NCI-H2227 treated with DMSO at 0.1 percent for 48 hours (cell line): ENCODE measurements around the gene TMEM178B.
"Not testable (repeated sequence)": the region's sequence is repeated elsewhere in the genome, so short reads cannot be mapped to it uniquely, and the experiment has no call there.

Experiments
- DNase-seq: peaks from one replicate; lab custom pipeline; 2025; lab: John Stamatoyannopoulos, UW

TMEM178B gene

DNA sequence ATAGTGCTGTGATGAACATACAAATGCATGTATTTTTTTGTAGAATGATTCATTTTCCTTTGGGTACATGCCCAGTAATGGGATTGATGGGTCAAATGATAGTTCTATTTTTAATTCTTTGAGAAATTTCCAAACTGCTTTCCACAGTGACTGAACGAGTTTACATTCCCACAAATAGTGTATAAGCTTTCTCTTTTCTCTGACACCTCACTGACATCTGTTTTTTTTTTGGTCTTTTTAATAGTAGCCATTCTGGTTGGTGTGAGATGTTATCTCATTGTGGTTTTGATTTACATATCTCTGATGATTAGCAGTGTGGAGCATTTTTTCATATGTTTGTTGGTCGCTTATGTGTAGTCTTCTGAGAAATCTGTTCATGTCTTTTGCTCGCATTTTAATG lies 282.3 kb downstream of the TMEM178B start:
- no peak for DNase-seq

DNA sequence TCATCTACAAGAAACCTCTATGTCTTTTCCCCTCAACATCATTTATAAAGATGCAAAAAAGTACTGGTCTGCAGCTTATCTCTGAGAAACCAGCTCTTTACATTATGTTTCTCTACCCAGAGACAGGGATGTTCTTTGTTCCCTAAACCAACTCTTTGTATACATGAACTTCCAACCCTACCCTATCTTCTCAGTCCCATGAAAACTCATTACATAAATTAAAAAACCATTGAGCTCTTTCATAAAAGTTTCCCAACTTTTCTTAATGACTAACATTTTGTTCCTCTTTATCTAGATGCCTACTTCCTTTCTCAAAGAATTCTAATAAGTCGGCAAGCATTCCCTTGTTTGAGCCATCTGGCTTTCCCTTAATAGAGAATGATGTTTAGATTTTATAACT lies 284.5 kb downstream of the TMEM178B start:
- DNase-seq, result no peak

DNA sequence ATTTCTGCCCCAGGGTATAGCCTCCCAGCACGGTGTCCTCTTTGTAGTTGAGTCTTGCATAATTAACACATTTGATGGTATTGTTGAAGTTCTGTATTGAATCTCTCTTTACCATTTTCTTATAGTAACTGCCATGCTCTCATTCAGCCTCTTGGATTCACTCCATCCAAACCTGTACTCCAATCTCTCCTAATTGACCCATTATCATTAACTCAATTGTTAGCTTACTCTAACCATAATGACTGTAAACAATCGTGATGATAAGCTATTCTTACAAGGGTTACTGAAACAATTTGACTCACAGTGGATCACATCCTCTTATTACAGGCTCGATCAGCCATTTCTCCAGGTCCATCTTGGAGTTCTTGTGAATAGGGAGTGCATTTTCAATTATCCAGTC lies 285.4 kb downstream of the TMEM178B start:
- DNase-seq, result no peak

DNA sequence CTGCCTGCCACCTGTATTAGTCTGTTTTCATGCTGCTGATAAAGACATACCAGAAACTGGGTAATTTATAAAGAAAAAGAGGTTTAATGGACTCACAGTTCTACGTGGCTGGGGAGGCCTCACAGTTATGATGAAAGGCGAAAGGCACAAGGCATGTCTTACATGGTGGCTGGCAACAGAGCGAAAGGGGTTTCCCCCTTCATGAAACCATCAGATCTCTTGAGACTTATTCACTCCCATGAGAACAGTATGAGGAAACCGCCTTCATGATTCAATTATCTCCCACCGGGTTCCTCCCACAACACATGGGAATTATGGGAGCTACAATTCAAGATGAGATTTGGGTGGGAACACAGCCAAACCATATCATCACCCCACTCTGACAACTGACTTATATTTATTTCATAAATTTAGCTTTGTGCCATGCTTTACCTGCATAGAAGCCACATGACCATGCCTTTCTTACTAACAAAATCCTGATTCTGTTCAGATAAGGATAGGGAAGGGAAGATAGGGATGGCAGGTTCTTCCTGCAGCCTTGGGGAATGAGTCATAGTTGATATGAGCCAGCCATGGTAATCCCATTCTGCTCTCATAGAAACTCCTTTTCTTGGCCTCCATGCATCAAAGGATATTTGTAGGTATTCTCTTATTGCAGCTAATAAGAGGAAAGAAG lies 286.0 kb downstream of the TMEM178B start:
- no peak for DNase-seq

DNA sequence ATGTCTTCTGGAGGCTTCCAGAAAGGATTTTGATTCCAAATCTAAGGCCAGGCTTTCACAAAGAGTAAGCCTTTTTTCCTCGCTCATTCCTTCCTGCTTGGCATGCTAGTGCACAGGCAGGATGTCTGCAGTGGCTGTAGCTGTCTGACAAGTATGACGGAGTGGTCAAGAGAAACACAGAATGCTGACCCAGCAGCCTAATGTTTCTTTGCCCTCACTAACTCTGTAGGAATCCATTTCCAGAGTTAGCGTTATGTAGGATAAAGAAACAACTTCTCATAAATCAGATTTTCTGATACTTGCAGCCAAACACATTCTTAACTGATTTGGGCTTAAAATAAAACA lies 286.5 kb downstream of the TMEM178B start:
- DNase-seq, result no peak

DNA sequence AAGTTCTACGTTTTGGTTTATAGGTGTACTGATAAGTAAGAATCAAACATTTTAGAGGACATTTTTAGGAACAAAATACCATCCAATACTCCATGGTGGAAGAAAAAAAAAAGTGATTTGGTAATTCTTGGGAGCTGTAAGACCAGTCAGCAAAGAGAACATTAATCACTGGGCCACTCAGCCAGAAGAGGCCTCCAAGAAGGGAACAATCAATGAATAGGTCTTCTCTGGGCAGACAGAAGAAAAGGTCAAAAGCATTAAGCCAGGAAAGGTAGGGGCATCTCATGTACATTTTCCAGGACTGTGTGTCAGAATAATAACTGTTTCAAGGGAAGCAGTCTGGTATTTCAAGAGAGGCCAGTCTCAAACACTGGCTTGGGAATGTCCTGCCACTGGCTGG lies 286.9 kb downstream of the TMEM178B start:
- DNase-seq, result no peak

DNA sequence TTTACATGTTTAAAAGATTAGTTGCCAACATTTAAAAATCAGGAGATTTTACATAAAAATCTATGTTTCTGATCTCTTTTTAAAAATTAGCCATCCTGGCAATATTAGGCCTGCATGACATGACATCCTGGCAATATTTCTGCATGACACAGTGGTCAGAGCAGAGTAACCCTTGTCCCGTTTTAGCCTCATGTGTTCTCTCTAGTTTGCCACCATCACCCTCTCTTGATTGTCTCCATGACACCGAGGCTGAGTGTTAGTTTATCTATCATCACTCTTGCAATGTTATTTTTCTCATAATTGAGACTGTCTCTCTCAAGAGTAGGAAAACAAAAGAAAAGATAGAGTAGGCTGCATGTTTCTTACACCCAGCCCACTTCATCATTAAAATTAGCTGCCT lies 287.6 kb downstream of the TMEM178B start:
- DNase-seq, result no peak

DNA sequence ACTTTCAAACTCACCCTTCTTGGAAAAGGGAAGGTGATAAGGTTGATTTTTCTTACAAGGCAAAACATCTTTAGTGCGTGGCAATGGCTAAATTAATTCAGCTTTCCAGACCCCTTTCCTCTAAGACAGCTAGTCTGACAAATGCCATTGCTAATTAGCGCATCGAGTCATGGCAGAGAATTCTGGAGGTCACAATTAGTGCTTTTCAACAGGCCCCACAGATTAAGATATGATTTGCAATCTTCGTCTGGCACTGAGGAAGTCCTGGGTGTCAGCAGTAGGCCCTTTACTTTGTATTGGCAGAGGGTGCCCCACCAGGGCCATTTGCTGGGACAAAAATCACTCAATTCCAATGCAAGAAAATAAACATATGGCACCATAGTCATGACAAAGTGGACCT lies 288.1 kb downstream of the TMEM178B start:
- no peak for DNase-seq

DNA sequence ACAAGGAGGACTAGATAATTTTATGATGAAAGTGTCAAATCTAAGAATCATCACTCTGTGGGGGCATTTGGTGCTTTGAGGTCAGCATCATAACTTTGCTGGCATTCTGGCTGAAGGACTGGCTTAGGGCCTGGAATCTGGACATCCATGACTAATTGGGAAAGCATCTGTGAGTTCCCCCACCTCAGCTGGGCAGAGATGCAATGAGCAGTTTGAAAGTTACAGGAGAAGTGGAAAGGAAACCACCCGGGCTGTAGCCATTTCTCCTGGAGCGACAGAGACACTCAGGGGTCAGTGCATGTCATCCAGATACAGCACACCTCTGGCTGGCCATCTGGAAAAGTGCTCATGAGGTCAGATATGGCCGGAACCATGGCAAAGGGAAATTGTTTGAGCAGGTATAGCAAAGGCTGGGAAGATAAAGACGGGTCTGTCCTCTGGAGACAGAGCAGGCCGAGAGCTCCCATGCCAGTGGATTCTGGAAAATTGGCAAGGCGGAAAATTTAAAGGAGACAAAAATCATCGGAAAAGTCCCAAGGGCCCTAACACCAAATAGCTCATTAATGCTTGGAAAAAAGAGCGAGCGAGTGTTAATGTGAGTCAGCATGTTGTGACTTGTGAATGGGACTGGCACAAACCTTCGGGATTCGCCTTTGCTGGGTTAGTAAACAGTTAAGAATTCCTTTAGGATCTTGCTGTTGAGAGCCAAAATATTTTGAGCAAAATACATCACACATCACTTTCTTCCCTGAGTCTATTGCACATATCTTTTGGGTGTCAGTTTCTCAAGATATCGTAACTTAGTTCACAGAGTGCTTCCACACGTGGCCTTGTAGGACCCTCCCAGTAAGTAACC lies 288.9 kb downstream of the TMEM178B start:
- DNase-seq, result no peak

DNA sequence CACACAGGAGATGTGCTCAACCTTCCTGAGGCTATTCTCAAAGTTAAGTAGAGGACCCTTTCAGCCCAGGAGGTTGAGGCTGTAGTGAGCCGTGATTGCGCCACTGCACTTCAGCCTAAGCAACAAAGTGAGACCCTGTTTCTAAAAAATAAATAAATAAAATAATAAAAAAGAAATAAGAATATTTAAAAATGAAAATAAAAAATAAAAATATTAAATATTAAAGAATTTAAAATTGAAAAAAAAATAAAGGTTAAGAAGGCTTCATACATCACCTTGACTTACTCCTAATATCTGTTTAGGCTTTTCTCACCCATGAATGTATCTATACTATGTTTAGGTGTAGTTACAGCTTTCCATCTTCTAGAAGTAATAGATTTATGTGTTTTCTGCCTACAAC lies 289.9 kb downstream of the TMEM178B start:
- DNase-seq, result no peak

DNA sequence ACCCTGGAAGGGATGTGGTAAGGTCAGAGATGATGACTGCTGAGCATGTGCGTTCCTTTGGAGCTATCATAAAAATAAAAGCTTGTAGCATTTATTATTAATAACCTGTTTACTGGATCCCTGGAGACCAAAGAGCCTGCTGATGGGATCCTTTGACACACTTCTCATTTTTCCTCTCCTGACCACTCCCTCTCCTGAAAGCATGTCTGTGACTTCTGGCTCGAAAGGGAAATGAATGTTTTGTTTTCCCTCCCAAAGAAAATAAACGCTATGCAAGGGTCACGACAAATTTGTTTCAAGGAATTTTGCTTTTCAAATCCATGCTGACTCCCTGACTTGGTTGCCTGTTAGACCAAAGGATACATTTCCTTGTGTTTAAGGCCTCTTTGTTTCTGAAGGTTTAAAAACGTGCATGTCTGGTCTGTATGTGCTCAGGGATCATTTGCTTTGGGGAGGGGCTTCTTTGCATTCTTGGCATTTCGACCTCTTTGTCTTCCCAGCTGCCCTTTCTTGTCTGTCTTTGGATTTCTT lies 292.3 kb downstream of the TMEM178B start:
- peak; percentile 50 for DNase-seq

DNA sequence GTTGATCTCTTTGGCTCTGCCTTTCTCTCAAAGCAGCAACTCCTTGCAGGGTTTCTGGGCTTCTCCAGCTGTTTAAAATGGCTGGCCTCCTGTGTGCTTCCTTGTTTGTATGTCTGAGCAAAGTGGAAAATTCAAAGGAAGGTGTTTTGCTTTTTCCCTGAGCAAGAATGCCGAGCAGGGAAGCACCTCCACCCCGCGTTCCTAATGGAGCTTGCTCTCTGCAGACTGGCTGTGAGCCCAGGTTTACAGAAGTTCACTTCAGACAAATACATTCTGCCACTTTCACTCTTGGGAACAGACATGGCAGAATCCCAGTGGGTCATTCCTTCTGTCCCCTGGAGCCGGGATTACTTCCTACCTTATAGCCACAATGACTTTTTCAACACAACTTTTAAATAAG lies 295.6 kb downstream of the TMEM178B start:
- no peak for DNase-seq

DNA sequence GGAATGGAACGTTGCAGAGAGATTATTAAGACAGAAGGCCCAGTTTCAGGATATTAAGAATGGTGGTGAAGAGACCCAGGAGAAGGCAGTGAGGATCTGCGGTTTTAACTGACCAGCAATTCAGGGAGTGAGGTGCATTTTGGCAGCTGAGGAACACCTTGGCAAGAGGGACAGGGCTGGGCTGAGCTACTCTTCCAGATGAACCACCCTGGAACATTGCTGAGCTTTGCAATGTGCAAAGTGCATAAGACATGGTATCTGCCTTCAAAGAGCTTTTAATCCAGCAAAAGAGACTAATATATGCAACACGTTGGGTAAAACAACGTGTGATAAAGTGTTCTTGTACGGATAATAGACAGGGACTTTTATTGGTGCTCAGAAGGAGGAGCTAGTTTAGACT lies 296.3 kb downstream of the TMEM178B start:
- no peak for DNase-seq

DNA sequence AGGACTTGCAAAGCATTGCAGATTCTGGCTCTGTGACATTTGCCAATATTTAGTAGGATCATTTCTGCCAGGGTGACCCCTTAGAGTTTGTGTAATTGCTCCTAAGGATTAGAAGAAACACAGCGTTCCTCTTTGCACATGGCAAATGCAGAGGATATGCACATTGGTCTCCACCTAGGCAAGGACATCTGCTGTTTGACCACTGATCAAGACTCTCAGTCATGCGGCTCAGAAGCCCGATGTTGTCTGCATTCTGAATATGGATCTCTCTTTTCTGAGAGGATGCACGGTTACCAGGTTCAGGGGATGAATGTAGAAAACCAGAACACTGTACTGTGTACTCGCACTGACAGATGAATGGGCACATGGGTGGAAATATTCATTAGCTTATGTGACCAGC lies 296.8 kb downstream of the TMEM178B start:
- DNase-seq, result no peak

DNA sequence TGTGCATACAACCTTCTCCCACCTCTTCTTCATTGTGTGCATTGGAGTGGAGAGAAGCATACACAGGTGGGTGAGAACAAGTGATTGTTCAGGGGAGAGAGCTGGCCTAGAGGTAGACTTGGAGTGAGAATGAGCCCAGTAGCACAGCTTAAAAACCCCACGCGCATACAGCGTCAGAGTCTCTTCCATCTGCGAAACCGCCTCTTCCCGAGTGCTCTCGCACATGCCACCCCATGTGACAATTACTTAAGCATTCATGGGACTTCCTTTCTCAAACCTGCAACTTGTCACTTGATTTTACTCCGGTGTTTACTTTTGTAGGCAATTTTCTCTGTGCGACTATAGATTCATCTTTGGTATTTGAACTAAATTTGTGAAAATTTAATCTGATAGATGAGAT lies 300.6 kb downstream of the TMEM178B start:
- DNase-seq, result no peak

DNA sequence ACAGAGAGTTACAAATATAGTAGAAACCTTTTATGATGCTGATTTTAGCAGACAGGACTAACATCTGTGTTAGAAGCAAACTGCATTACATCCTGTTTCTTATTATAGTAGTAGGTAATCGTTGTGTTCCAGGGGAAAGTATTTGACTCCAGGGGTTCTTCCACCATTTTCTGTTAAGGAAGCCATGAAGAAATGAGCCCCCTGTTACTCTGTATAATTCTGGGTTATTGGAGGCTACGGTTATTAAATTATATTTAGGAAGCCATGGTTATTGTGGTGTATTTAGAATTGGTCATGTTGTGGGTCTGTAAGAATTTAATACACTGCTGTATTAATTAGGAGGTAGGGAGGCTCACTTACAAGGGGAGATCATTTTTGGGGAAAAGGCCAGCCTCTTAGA lies 301.6 kb downstream of the TMEM178B start:
- DNase-seq, result no peak

DNA sequence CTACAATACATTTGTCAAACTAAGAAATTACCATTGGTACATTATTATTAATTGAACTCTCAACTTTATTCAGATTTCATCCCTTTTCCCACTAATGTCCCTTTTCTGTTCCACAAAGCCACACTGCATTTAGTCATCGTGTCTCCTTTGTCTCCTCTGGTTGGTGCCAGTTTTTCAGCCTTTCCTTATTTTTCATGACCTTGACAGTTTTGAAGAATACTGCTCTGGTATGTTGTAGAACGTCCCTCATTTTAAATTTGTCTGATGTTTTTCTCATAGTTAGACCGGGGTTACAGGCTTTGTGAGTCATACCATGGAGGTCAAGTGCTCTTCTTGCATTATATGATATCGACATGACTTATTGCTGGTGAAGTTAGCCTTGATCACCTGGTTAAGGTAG lies 304.0 kb downstream of the TMEM178B start:
- DNase-seq, result no peak

DNA sequence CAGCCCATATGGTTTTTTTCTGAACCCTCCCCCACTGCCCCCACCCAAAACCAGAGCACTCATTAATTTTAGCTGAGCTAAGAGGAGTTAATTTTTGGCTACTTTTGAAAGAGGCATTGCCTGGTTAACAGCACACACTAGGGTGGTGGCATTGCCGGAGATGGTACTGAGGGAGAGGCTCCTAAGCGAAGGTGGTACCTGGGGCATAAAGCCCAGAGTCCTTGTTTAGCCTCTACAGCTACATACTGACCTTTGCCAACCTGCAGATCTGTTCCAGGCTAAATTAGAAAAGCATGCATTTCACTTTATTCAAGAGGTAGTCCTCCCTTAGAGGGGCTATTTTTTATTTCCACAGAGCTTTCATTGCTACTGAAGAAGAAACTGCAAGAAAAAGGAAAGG lies 304.5 kb downstream of the TMEM178B start:
- no peak for DNase-seq

DNA sequence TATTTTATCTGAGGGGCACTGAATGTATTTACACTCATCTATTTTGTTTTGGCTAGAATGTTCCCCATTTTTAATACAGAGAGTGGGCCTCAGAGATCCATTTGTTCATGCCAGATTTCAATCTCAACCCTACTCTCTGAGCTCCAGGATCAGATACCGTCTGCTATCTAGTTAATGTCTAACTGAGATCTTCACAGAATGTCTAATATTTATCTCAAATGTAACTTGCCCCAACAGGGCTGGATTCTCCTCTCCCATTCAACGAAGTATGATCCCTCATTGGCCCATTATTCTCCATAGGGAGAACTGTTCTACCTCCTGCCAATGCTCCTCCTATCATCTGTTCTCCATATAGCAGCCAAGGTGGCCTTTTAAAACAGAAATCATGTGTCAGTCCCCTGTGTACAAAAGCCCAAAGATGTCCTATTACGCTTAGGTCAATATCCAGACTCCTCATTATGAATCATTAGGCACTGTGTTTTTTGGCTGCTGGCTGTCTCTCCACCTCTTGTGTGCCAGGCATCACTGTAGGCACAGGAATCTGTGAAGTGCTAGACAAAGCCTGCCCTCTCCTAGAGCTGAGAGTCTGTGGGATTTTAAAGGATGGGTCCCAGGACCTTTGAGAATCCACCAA lies 308.0 kb downstream of the TMEM178B start:
- no peak for DNase-seq

DNA sequence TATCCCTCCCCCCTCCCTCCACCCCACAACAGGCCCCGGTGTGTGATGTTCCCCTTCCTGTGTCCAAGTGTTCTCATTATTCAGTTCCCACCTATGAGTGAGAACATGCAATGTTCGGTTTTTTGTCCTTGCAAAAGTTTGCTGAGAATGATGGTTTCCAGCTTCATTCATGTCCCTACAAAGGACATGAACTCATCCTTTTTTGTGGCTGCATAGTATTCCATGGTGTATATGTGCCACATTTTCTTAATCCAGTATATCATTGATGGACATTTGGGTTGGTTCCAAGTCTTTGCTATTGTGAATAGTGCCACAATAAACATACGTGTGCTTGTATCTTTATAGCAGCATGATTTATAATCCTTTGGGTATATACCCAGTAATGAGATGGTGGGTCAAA lies 309.5 kb downstream of the TMEM178B start:
- not testable (repeated sequence) for DNase-seq

DNA sequence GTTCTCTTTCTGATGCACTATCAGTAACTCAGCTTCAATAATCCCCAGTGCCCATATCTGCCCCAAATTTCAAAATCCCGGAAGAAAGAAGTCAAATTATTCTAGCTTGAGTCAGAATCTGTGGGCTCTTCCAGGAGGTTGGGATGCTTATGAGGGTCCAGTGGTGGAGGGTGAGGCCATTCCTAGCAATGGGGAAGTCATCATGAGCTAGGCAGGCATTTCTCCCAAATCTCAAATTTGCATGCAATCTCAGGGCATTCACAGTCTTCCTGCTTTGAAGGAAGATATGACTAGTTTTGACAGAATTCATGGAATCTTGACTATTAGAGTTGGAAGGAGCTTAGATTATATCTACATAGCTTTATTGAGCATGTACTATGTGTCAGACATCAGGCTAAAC lies 313.0 kb downstream of the TMEM178B start:
- DNase-seq, result no peak

DNA sequence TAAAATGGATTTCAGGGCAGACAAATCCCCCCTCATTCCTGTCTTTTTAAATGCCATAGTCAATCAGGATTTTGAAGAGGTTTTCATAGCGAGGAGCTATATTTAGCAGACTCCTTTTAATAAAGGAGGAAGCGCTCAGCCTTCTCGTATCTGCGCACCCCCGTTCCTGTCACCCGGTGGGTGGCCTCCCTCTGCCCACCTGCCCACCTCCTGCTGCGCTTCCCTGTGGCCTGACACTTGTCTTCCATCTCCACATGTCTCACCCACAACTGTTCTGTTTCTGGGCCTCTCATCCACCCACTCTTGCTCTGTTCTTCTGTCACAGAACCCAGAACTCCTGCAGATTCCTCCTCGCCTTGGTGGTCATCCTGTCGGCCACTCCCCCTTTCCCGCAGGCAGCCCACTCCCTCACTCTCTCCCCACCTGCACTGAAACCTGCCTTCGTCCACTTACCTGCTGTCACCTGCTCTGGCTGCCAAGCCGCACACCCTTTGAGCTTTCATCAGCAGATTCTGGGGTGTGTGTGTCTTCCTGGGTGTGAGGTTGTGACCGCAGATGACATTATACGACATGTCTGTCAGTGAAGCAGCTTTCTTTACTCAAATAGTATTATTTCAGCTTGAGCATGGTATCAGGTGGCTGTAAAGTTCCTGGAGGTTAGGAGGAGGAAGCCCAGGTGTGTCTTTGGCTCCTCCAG lies 313.8 kb downstream of the TMEM178B start:
- DNase-seq, result no peak
